Measurements from ENCODE around the gene MOGAT1. TPM values are rescaled to one million over a fixed set of nuclear protein-coding genes. Genes with fewer than 3 reads are reported as not detected.
"Not testable (repeated sequence)": the region's sequence is repeated elsewhere in the genome, so short reads cannot be mapped to it uniquely, and the experiment has no call there.

Gene MOGAT1
- total RNA-seq, 1 experiment from 2014 or later = 51.2 TPM

DNA sequence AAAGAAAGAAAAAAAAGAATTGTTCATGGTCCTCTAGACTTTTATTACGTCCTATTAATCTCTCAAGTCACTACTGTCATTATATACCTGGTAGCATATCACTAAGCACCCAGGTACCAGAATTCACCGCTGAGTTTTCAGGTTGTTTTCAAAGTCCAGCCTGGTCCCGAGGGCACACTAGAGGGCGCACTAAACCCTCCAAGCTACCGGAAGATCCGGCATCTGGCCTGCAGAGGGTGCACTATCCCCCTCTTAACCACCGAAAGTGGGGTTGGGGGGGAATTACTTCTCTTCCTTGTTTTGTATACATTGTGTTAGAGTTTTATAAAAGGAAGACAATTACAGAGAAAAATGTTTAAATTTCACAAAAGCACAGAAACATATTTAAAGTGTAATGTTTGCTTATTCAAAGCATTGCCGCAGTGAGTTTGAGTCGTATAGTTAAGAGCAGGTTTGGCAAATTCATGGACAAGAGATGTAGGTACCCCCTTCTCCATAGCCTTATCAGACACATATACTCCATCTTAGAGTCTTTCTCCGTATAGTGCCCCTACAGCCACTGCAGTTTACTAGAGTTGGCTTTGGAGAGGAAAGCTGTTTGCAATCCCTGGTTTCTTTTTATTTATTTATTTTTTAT is 19.2 kb downstream of the MOGAT1 start:
- Mint-ChIP-seq H3K4me3 (ENCODE audit: low read depth, unreplicated experiment) (no peak overlapping the region), H3K27me3 (ENCODE audit: unreplicated experiment) (no peaks in the 10 kb centered on the region), H3K36me3 (ENCODE audit: insufficient read depth, unreplicated experiment) (peaks cover 100% of the 10 kb centered on the region), H3K9me3 (ENCODE audit: low read depth, unreplicated experiment) (no peaks in the 10 kb centered on the region), H3K27ac (ENCODE audit: unreplicated experiment) (peak overlapping the region; percentile 56), H3K4me1 (ENCODE audit: low read depth, unreplicated experiment) (peaks cover 66% of the 10 kb centered on the region)
- DNase-seq = peak; percentile 78
- CTCF ChIA-PET = interaction anchor here (0.7 to 1.0 kb wide), 4 partner anchors 12 to 248 kb away, joined by 3 to 4 read pairs (median 4); no protein-coding TSS in a partner anchor
- no TSS peak for BruUV-seq (replicated peaks)
- intact Hi-C loops (cut with micrococcal nuclease; ENCODE audit: unreplicated experiment) = no loop called here
- TF ChIP-seq, protein P1, sequence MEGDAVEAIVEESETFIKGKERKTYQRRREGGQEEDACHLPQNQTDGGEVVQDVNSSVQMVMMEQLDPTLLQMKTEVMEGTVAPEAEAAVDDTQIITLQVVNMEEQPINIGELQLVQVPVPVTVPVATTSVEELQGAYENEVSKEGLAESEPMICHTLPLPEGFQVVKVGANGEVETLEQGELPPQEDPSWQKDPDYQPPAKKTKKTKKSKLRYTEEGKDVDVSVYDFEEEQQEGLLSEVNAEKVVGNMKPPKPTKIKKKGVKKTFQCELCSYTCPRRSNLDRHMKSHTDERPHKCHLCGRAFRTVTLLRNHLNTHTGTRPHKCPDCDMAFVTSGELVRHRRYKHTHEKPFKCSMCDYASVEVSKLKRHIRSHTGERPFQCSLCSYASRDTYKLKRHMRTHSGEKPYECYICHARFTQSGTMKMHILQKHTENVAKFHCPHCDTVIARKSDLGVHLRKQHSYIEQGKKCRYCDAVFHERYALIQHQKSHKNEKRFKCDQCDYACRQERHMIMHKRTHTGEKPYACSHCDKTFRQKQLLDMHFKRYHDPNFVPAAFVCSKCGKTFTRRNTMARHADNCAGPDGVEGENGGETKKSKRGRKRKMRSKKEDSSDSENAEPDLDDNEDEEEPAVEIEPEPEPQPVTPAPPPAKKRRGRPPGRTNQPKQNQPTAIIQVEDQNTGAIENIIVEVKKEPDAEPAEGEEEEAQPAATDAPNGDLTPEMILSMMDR (IDR thresholded peaks at IDR 0.05; ENCODE audit: unreplicated experiment) = peak; percentile 96

DNA sequence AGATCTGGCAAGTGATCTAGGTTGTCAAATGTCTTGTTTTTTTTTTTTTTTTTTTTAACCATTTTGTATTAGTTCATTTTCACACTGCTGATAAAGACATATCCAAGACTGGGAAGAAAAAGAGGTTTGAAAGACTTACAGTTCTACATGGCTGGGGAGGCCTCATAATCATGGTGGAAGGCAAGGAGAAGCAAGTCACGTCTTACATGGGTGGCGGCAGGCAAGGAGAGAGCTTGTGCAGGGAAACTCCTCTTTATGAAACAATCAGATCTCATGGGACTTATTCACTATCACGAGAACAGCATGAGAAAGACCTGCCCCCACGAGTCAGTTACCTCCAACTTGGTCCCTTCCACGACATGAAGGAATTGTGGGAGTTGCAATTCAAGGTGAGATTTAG is 22.0 kb downstream of the MOGAT1 start:
- intact Hi-C loops (cut with micrococcal nuclease; ENCODE audit: unreplicated experiment); H3K4me3 Mint-ChIP-seq (ENCODE audit: low read depth, unreplicated experiment); H3K27ac Mint-ChIP-seq (ENCODE audit: unreplicated experiment); H3K9me3 Mint-ChIP-seq (ENCODE audit: low read depth, unreplicated experiment); DNase-seq; H3K27me3 Mint-ChIP-seq (ENCODE audit: unreplicated experiment); BruUV-seq (replicated peaks): not testable (repeated sequence)
- CTCF ChIA-PET = interaction anchor here (0.7 kb wide), 1 partner anchor 155 kb away, joined by 6 read pairs; no protein-coding TSS in a partner anchor
- Mint-ChIP-seq H3K36me3 (ENCODE audit: insufficient read depth, unreplicated experiment) (peaks cover 100% of the 10 kb centered on the region), H3K4me1 (ENCODE audit: low read depth, unreplicated experiment) (peaks cover 52% of the 10 kb centered on the region)

DNA sequence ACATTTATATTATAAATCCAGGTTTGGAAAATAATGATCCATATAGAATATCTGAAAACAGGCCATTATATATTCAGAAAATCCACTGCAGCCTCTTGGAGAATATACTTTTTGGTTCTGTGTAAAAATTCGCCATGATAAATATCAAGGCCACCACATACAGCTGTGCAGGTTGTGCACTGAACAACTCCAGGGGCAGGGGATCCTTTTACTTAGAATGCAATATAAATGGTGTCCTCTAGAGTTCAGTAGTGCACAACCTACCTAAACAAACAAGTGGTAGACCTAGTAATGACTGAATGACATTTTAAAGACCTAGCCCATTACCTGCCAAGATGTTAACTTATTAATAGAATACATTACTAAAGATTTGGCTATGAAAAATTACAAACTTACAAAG is 22.4 kb downstream of the MOGAT1 start:
- CTCF ChIA-PET = interaction anchor here (0.7 kb wide), 1 partner anchor 155 kb away, joined by 6 read pairs; no protein-coding TSS in a partner anchor
- no peak for DNase-seq
- Mint-ChIP-seq H3K27me3 (ENCODE audit: unreplicated experiment) (no peaks in the 10 kb centered on the region), H3K9me3 (ENCODE audit: low read depth, unreplicated experiment) (no peaks in the 10 kb centered on the region), H3K4me3 (ENCODE audit: low read depth, unreplicated experiment) (no peak overlapping the region), H3K4me1 (ENCODE audit: low read depth, unreplicated experiment) (peaks cover 50% of the 10 kb centered on the region), H3K36me3 (ENCODE audit: insufficient read depth, unreplicated experiment) (peaks cover 100% of the 10 kb centered on the region), H3K27ac (ENCODE audit: unreplicated experiment) (peak overlapping the region; percentile 36)
- no TSS peak for BruUV-seq (replicated peaks)
- TF ChIP-seq, protein P1 (IDR thresholded peaks at IDR 0.05; ENCODE audit: unreplicated experiment) = no peak
- intact Hi-C loops (cut with micrococcal nuclease; ENCODE audit: unreplicated experiment) = loop anchor here (2.0 kb wide), 1 partner anchor 407 kb away; no protein-coding TSS in a partner anchor

DNA sequence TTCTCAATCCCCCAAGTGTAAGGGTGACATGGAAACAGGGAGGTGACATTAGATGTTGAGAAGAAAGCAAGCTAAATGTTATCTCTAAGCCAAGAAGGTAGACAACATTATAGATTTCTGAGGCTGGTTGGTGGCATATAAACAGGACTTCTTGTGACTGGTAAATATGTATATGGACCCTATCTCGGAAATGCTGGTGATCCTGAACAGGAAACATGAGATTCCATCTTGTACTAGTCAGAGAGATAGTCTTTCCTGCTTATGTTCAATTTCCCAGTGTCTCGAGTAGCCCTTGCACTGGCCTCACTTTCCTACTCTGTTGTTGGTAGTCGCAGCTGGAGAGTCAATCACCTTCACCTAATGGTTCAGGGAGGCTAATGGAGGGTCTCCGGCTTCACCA is 26.8 kb downstream of the MOGAT1 start:
- Mint-ChIP-seq H3K4me3 (ENCODE audit: low read depth, unreplicated experiment) (no peak overlapping the region), H3K4me1 (ENCODE audit: low read depth, unreplicated experiment) (peaks cover 31% of the 10 kb centered on the region), H3K9me3 (ENCODE audit: low read depth, unreplicated experiment) (no peaks in the 10 kb centered on the region), H3K36me3 (ENCODE audit: insufficient read depth, unreplicated experiment) (peaks cover 100% of the 10 kb centered on the region), H3K27me3 (ENCODE audit: unreplicated experiment) (no peaks in the 10 kb centered on the region), H3K27ac (ENCODE audit: unreplicated experiment) (no peak overlapping the region)
- intact Hi-C loops (cut with micrococcal nuclease; ENCODE audit: unreplicated experiment) = no loop called here
- no peak for DNase-seq
- TF ChIP-seq, protein P1 (IDR thresholded peaks at IDR 0.05; ENCODE audit: unreplicated experiment) = no peak
- CTCF ChIA-PET = interaction anchor here (0.7 kb wide), 1 partner anchor 265 kb away, joined by 3 read pairs; no protein-coding TSS in a partner anchor
- BruUV-seq (replicated peaks) = no TSS peak

DNA sequence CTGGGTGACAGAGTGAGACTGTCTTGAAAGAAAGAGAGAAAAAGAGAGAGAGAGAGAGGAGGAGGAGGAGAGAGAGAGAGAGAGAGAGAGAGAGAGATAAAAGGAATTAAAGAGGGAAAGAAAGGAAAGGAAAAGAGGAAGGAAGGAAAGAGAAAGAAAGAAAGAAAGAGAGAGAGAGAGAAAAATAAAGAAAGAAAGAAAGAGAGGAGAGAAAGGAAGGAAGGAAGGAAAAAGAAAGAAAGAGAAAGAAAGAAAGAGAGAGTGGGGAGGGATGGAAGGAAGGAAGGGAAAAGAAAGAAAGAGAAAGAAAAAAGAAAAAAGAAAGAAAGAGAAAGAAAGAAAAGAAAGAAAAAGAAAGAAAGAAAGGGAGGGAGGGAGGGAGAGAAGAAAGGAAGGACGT is 29.8 kb downstream of the MOGAT1 start:
- Mint-ChIP-seq H3K27me3 (ENCODE audit: unreplicated experiment) (no peaks in the 10 kb centered on the region), H3K27ac (ENCODE audit: unreplicated experiment) (peak overlapping the region; percentile 9), H3K9me3 (ENCODE audit: low read depth, unreplicated experiment) (no peaks in the 10 kb centered on the region), H3K36me3 (ENCODE audit: insufficient read depth, unreplicated experiment) (peaks cover 98% of the 10 kb centered on the region), H3K4me1 (ENCODE audit: low read depth, unreplicated experiment) (peaks cover 30% of the 10 kb centered on the region), H3K4me3 (ENCODE audit: low read depth, unreplicated experiment) (no peak overlapping the region)
- intact Hi-C loops (cut with micrococcal nuclease; ENCODE audit: unreplicated experiment) = no loop called here
- TF ChIP-seq, protein P1 (IDR thresholded peaks at IDR 0.05; ENCODE audit: unreplicated experiment) = no peak
- BruUV-seq (replicated peaks) = no TSS peak
- CTCF ChIA-PET = no interaction called here
- no peak for DNase-seq
